ENCODE measurements around the gene GARS1.
A peak's percentile ranks its signal among the peaks of the same experiment; 100 is the strongest.

Gene GARS1

DNA sequence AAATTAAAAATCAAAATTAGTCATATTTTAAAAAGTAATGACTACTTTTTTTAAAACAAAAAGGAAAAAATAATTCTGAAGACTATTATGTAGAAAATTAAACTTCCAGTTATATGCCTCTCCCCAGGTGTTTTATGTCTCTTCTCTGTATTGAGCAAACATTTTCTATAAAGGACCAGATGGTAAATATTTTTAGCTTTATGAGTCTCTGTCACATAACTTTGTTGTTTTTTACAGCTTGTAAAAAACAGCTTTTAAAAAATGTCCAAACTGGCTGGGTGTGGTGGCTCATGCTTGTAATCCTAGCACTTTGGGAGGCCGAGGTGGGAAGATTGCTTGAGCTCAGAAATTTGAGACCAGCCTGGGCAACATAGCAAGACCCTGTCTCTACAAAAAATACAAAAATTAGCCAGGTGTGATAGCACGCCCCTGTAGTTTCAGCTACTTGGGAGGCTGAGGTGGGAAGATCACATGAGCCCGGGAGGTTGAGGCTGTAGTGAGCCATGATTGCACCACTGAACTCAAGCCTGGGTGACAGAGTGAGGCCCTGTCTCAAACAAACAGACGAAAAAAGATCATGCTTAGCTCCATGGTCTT, 23.5 kb downstream of the GARS1 start:
- TF ChIP-seq CTCF (IDR thresholded peaks at IDR 0.05) = no peak
- H3K4me1 Mint-ChIP-seq = no peaks in the 10 kb centered on the region
- H3K36me3 Mint-ChIP-seq (ENCODE audit: low read depth) = peaks cover 83% of the 10 kb centered on the region
- no peak overlapping the region for H3K4me3 Mint-ChIP-seq
- no peaks in the 10 kb centered on the region for H3K27me3 Mint-ChIP-seq (ENCODE audit: low read depth, poor library complexity)
- H3K9me3 Mint-ChIP-seq = no peaks in the 10 kb centered on the region
- no peak overlapping the region for H3K27ac Mint-ChIP-seq
- DNase-seq = no peak

- Mint-ChIP-seq H3K4me3 (no peak overlapping the region), H3K36me3 (ENCODE audit: low read depth) (peaks cover 83% of the 10 kb centered on the region), H3K4me1 (no peaks in the 10 kb centered on the region), H3K9me3 (no peaks in the 10 kb centered on the region), H3K27ac (no peak overlapping the region), H3K27me3 (ENCODE audit: low read depth, poor library complexity) (no peaks in the 10 kb centered on the region)
- no peak for DNase-seq
- no peak for TF ChIP-seq CTCF (IDR thresholded peaks at IDR 0.05)
Observed at GRCh38 chr7:30618961-30619360, 24.3 kb downstream of the GARS1 start.

DNA sequence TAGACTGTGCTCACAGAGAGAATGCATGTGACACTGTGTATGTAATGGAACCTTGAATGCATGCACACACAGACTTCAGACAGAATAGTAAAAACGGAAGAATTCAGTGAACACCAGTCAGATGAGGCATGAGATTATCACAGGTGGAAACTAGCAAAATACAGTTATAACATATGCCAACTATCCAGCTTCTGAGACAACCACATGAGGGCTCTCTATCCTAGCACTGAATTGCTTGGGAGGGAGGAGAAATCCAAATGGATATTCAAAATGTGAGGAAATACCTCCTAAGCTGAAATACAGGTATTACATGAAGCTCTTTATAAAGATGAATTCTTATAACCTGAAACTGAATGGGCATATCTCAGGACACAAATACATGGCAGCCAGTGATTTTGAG, 30.6 kb downstream of the GARS1 start:
- no peak overlapping the region for H3K27ac Mint-ChIP-seq
- DNase-seq = no peak
- no peaks in the 10 kb centered on the region for H3K27me3 Mint-ChIP-seq (ENCODE audit: low read depth, poor library complexity)
- H3K4me1 Mint-ChIP-seq = no peaks in the 10 kb centered on the region
- no peak overlapping the region for H3K4me3 Mint-ChIP-seq
- H3K9me3 Mint-ChIP-seq = no peaks in the 10 kb centered on the region
- peaks cover 76% of the 10 kb centered on the region for H3K36me3 Mint-ChIP-seq (ENCODE audit: low read depth)
- no peak for TF ChIP-seq CTCF (IDR thresholded peaks at IDR 0.05)

GRCh38 chr7:30627026-30627425, 32.3 kb downstream of the GARS1 start:
- no peak for TF ChIP-seq CTCF (IDR thresholded peaks at IDR 0.05)
- Mint-ChIP-seq H3K4me1 (no peaks in the 10 kb centered on the region), H3K27ac (peak overlapping the region; percentile 29), H3K36me3 (ENCODE audit: low read depth) (peaks cover 74% of the 10 kb centered on the region), H3K27me3 (ENCODE audit: low read depth, poor library complexity) (no peaks in the 10 kb centered on the region), H3K4me3 (no peak overlapping the region), H3K9me3 (no peaks in the 10 kb centered on the region)
- DNase-seq = no peak

GRCh38 chr7:30630986-30631385, 36.3 kb downstream of the GARS1 start:
- Mint-ChIP-seq H3K4me3 (no peak overlapping the region), H3K9me3 (peaks cover 3% of the 10 kb centered on the region), H3K27ac (no peak overlapping the region), H3K27me3 (ENCODE audit: low read depth, poor library complexity) (no peaks in the 10 kb centered on the region), H3K4me1 (no peaks in the 10 kb centered on the region), H3K36me3 (ENCODE audit: low read depth) (peaks cover 76% of the 10 kb centered on the region)
- no peak for DNase-seq
- no peak for TF ChIP-seq CTCF (IDR thresholded peaks at IDR 0.05)

GRCh38 chr7:30633223-30633622, 38.5 kb downstream of the GARS1 start:
- Mint-ChIP-seq H3K36me3 (ENCODE audit: low read depth) (peaks cover 68% of the 10 kb centered on the region), H3K9me3 (peaks cover 3% of the 10 kb centered on the region), H3K27me3 (ENCODE audit: low read depth, poor library complexity) (no peaks in the 10 kb centered on the region)

More at GRCh38 chr7:30633223-30633622, 38.5 kb downstream of the GARS1 start:
- H3K4me1 Mint-ChIP-seq = no peaks in the 10 kb centered on the region
- no peak for DNase-seq
- no peak for TF ChIP-seq CTCF (IDR thresholded peaks at IDR 0.05)
- peak overlapping the region; percentile 64 for H3K27ac Mint-ChIP-seq
- no peak overlapping the region for H3K4me3 Mint-ChIP-seq

Measured in nephron progenitor cell (in vitro differentiated cells).